ENCODE results near the gene KCNH1.

GRCh38 chr1:210655511-210655910 is 478.4 kb downstream of the KCNH1 start:
- TF ChIP-seq CTCF (IDR thresholded peaks at IDR 0.05 in 2 of 3, conservative IDR thresholded peaks at IDR 0.05 in 1 of 3; ENCODE audit: borderline replicate concordance in 1 of 3, insufficient read depth in 1 of 3, low read depth in 2 of 3, low read length in 2 of 3) (no peak), SP1 (IDR thresholded peaks at IDR 0.05; ENCODE audit: low read depth) (no peak), POLR2A (IDR thresholded peaks at IDR 0.05; ENCODE audit: borderline replicate concordance, extremely low read depth, insufficient read depth, insufficient read length) (no peak), POLR2AphosphoS5 (IDR thresholded peaks at IDR 0.05; ENCODE audit: low read depth, low read length) (no peak), JUND (IDR thresholded peaks at IDR 0.05) (no peak), MAX (IDR thresholded peaks at IDR 0.05) (no peak), TCF7L2 (IDR thresholded peaks at IDR 0.05; ENCODE audit: borderline replicate concordance, extremely low read depth, insufficient read depth, insufficient read length) (no peak), RAD21 (IDR thresholded peaks at IDR 0.05; ENCODE audit: low read depth) (no peak), EZH2phosphoT487 (IDR thresholded peaks at IDR 0.05; ENCODE audit: borderline replicate concordance) (no peak), EGR1 (IDR thresholded peaks at IDR 0.05; ENCODE audit: low read depth) (no peak)

Data from HCT116 (cell line).